Measurements from ENCODE around the gene DNAH1. TPM values are rescaled to one million over a fixed set of nuclear protein-coding genes. Genes with fewer than 3 reads are reported as not detected.

The DNAH1 gene
- total RNA-seq, 1 donor from 2014 or later: 10.6 TPM

DNA sequence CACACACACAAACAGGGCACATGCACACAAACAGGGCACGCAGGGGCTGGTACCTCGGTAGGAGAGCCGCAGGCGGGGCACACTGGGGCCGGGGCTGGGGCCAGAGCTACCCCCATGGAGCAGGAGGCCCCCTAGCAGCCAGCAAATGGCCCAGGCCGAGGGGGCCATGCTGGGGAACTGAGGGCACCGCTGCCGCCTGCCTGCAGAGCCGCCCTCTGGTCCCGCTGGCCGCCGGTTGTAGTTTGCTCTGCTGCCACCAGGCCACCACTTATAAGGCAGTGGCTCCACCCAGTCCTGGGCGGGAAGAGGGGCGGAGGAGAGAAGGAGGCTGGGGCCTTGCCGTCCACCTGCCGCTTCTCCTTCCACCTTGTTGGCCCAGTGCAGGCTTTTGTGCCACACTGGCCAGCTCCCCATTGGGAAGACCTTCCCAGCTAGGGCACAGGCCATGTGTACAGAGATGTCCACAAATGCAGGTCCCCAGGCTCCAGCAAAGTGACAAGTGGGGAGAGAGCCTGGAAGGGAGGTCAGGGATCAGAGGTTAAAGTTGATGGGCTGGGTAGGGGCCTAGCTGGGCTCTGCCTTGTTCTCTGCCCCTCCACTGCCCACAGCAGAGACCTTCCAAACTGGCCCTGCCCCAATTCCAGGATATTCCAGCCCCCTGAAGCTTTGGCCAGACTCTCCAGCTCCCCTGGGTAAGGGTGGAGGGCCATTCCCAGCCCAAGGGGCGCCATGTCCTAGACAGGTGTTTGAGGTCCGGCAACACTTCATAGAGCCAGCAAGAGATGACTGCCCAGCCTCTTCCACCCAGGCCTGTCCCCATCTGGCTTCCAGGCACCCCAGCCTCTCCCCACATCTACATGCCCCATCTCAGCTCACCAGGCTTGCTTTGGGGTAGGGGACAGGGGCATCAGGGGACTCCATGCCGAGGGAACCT is 129.0 kb downstream of the DNAH1 start, which contains the start of gene SEMA3G:
Gene SEMA3G, minus strand, starts transcription at position 244 of the 934 bp plus-strand sequence. Its CDS starts 76 bp downstream, at position 168.
- peak; percentile 94 for DNase-seq
- intact Hi-C loops (cut with micrococcal nuclease): no loop called here
- H3K36me3 Mint-ChIP-seq (ENCODE audit: low read depth): no peaks in the 10 kb centered on the region
- peaks cover 6% of the 10 kb centered on the region for H3K4me1 Mint-ChIP-seq
- peak within 1 kb of the TSS; percentile 34 for H3K27ac Mint-ChIP-seq
- H3K9me3 Mint-ChIP-seq: no peaks in the 10 kb centered on the region
- no peak within 1 kb of the TSS for H3K4me3 Mint-ChIP-seq
- H3K27me3 Mint-ChIP-seq: no peaks in the 10 kb centered on the region

DNA sequence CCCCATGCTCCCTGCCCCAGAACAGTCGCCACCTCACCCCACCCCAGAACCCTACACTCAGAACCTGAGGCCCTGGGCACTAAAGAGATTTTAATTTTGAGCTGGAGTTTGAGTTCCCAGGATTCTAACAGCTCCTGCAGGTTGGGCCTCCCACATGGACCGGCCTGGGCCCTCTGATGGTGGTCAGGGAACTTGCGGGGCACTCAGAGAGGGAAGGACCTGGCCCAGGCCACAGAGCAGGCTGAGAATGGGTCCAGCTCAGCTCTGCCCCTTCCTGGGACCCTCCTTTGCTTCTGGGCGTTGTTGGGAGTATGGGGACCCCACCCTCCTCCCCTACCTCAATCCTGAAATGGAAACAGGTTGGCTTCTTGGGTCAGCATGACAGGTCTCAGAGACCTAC is 129.9 kb downstream of the DNAH1 start:
- no peaks in the 10 kb centered on the region for H3K9me3 Mint-ChIP-seq
- no peaks in the 10 kb centered on the region for H3K36me3 Mint-ChIP-seq (ENCODE audit: low read depth)
- intact Hi-C loops (cut with micrococcal nuclease): no loop called here

DNA sequence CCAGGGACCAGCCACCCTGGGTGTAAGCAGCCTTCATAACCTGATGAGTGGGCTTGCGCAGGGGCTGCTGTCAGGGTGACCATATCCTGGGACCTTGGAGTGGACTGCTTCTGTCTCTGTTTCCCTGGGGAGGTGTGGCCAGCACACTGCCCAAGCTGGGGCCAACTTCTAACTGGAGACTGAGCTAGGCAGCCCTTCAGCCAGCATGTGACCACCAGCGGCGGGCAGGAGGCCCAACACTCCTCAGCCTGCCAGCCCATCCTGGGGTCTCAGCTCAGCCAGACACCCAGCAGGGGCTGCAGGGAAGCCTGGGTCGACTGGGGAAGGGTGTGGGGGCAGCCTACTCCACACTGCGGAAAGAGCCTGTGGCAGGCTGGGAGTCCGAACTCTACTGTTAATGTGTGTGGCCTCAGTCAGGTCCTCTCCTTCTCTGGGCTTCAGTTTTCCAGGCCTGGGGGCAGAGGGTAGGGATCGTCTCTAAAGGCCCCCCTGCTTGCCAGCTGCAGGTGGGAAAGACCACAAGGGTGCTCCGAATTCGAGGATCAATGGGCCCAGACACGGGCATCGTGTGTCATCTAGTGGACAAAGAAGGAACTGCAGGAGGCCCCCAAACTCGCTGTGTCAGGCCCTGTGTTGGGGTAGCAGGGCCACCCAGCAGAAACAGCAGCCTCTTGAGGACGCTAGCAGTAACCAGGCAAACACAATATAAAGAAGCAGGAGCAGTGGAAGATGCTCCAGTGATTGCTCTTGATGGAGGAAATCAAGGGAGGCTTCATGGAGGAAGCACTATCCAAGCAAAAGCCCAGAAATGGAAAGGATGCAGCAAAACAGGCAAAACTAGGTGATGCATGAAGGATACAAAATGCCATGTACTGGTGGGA is 130.8 kb downstream of the DNAH1 start:
- Mint-ChIP-seq H3K4me1 (peaks cover 6% of the 10 kb centered on the region), H3K27me3 (no peaks in the 10 kb centered on the region), H3K36me3 (ENCODE audit: low read depth) (no peaks in the 10 kb centered on the region), H3K27ac (peak overlapping the region; percentile 79), H3K4me3 (no peak overlapping the region), H3K9me3 (no peaks in the 10 kb centered on the region)
- peak; percentile 93 for DNase-seq
- intact Hi-C loops (cut with micrococcal nuclease): loop anchor here (1.0 kb wide), 2 partner anchors 19 to 35 kb away; no protein-coding TSS in a partner anchor

More for the DNA sequence above, 129.9 kb downstream of the DNAH1 start:
- Mint-ChIP-seq H3K27ac (no peak overlapping the region), H3K27me3 (no peaks in the 10 kb centered on the region), H3K4me1 (peaks cover 6% of the 10 kb centered on the region), H3K4me3 (no peak overlapping the region)
- DNase-seq: no peak

GRCh38 chr3:52447512-52448355 is 131.6 kb downstream of the DNAH1 start:
- Mint-ChIP-seq H3K4me3 (no peak overlapping the region), H3K27ac (no peak overlapping the region), H3K9me3 (no peaks in the 10 kb centered on the region), H3K36me3 (ENCODE audit: low read depth) (no peaks in the 10 kb centered on the region), H3K4me1 (peaks cover 6% of the 10 kb centered on the region), H3K27me3 (no peaks in the 10 kb centered on the region)
- intact Hi-C loops (cut with micrococcal nuclease): loop anchor here (1.0 kb wide), 2 partner anchors 19 to 35 kb away; no protein-coding TSS in a partner anchor
- no peak for DNase-seq

Other genes with a start within 250 kb of the DNAH1 start
- gene POC1A, start 161.9 kb upstream of the DNAH1 start, total RNA-seq: 23.2 and 24.1 TPM in 2 replicates
- 115 and 118 TPM in 2 replicates for gene ALAS1, start 118.2 kb upstream of the DNAH1 start, total RNA-seq
- 0.17 and 0.42 TPM in 2 replicates for gene TLR9, start 90.7 kb upstream of the DNAH1 start, total RNA-seq
- 80.3 and 87.0 TPM in 2 replicates for gene TWF2, start 77.2 kb upstream of the DNAH1 start, total RNA-seq
- gene PPM1M, start 70.6 kb upstream of the DNAH1 start, total RNA-seq: 48.3 and 49.2 TPM in 2 replicates
- 104 and 106 TPM in 2 replicates for gene WDR82, start 37.7 kb upstream of the DNAH1 start, total RNA-seq
- 16.3 and 17.4 TPM in 2 replicates for gene GLYCTK, start 28.5 kb upstream of the DNAH1 start, total RNA-seq
- 101 and 102 TPM in 2 replicates for gene BAP1, start 93.7 kb downstream of the DNAH1 start, total RNA-seq
- gene PHF7, start 94.3 kb downstream of the DNAH1 start, total RNA-seq: 10.6 and 10.8 TPM in 2 replicates
- gene SEMA3G, start 128.8 kb downstream of the DNAH1 start, total RNA-seq: 0.05 and 0.21 TPM in 2 replicates
- gene TNNC1, start 137.7 kb downstream of the DNAH1 start, total RNA-seq: 1.2 and 1.5 TPM in 2 replicates
- gene NISCH, start 139.3 kb downstream of the DNAH1 start, total RNA-seq: 72.6 and 75.5 TPM in 2 replicates
- 0.07 TPM in 1 of 2 replicates, not detected in the other for gene STAB1, start 179.0 kb downstream of the DNAH1 start, total RNA-seq
- gene NT5DC2, start 217.5 kb downstream of the DNAH1 start, total RNA-seq: 75.6 and 76.9 TPM in 2 replicates
- 13.8 TPM in 2 replicates for gene UQCC5, start 220.3 kb downstream of the DNAH1 start, total RNA-seq